ENCODE data around the gene UBE2K. TPM values are rescaled to one million over a fixed set of nuclear protein-coding genes. Genes with fewer than 3 reads are reported as not detected.
"Not testable (repeated sequence)": the region's sequence is repeated elsewhere in the genome, so short reads cannot be mapped to it uniquely, and the experiment has no call there.

The UBE2K gene
- total RNA-seq, 2 experiments from 2014 or later, result 69.5 to 77.1 TPM

DNA sequence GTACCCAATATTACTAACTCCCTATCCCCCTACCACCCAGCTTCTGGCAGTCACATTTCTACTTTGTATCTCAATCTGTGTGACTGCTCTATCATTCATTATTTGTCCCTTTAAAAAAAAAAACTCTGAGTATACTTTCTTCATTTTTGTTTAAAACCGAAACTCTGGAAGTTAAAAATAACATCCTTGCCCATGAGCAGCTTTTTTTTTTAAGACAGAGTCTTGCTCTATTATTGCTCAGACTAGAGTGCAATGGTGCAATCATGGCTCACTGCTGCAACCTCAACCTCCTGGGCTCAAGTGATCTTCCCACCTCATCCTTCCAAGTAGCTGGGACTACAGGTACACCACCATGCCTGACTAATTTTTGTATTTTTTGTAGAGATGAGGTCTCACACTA lies 15.8 kb downstream of the UBE2K start:
- H3K27ac Mint-ChIP-seq, result peak overlapping the region; percentile 1
- no peak for ATAC-seq
- no peak overlapping the region for H3K4me3 Mint-ChIP-seq
- ChIA-PET CTCF (interaction anchor here (0.6 to 0.8 kb wide), 2 partner anchors 15 to 135 kb away, joined by 3 read pairs; no protein-coding TSS in a partner anchor), POLR2A (no interaction called here)
- intact Hi-C loops (cut with micrococcal nuclease), result no loop called here
- peaks cover 32% of the 10 kb centered on the region for H3K36me3 Mint-ChIP-seq (ENCODE audit: low read depth)
- H3K9me3 Mint-ChIP-seq, result no peaks in the 10 kb centered on the region
- H3K27me3 Mint-ChIP-seq, result no peaks in the 10 kb centered on the region
- TF ChIP-seq, protein P1, sequence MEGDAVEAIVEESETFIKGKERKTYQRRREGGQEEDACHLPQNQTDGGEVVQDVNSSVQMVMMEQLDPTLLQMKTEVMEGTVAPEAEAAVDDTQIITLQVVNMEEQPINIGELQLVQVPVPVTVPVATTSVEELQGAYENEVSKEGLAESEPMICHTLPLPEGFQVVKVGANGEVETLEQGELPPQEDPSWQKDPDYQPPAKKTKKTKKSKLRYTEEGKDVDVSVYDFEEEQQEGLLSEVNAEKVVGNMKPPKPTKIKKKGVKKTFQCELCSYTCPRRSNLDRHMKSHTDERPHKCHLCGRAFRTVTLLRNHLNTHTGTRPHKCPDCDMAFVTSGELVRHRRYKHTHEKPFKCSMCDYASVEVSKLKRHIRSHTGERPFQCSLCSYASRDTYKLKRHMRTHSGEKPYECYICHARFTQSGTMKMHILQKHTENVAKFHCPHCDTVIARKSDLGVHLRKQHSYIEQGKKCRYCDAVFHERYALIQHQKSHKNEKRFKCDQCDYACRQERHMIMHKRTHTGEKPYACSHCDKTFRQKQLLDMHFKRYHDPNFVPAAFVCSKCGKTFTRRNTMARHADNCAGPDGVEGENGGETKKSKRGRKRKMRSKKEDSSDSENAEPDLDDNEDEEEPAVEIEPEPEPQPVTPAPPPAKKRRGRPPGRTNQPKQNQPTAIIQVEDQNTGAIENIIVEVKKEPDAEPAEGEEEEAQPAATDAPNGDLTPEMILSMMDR (IDR thresholded peaks at IDR 0.05), result no peak
- no peak for DNase-seq
- peaks cover 55% of the 10 kb centered on the region for H3K4me1 Mint-ChIP-seq (ENCODE audit: low read depth)

DNA sequence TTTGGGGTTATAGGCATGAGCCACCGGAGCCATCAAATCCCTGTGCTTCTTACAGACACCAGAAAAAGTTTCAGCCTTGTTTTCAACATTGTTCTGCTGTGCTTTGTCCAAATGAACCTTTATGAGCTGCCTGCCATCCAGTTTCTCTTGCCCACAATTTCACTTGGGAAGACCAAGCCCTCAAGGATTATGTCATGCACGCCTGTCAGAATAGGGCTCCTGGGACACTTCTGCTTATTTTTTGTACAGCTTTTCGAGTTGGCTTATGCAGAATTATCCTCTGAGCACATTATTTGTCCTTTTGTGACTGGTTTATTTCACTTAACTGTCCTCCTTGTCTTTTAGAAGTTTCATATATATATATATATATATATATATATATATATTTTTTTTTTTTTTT lies 16.2 kb downstream of the UBE2K start:
- ChIA-PET CTCF (interaction anchor here (0.8 kb wide), 1 partner anchor 134 kb away, joined by 3 read pairs; no protein-coding TSS in a partner anchor), POLR2A (no interaction called here)
- peaks cover 56% of the 10 kb centered on the region for H3K4me1 Mint-ChIP-seq (ENCODE audit: low read depth)
- peaks cover 36% of the 10 kb centered on the region for H3K36me3 Mint-ChIP-seq (ENCODE audit: low read depth)
- H3K4me3 Mint-ChIP-seq, result no peak overlapping the region
- DNase-seq (no peak), ATAC-seq (no peak)
- intact Hi-C loops (cut with micrococcal nuclease), result no loop called here
- no peaks in the 10 kb centered on the region for H3K9me3 Mint-ChIP-seq
- peak overlapping the region; percentile 1 for H3K27ac Mint-ChIP-seq
- no peaks in the 10 kb centered on the region for H3K27me3 Mint-ChIP-seq
- TF ChIP-seq, protein P1 (IDR thresholded peaks at IDR 0.05), result no peak

DNA sequence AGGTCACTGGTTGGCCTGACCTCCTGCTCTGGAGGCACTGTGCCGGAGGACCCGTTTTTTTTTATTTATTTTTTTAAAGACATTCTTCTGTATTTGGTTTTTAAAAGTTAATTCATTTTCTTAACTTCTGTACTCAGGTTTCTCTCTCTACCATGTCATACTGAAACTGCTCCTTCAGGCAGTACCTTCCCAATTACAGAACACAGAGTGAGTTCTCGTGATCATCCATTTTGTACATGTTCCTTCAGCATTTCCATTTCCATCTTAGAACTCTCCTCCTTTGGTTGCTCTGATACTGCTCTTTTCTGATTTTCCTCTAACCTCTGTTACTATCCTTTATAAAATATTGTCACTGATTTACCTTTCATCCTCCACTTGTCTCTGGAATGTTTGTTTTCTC lies 17.9 kb downstream of the UBE2K start:
- Mint-ChIP-seq H3K36me3 (ENCODE audit: low read depth) (peaks cover 36% of the 10 kb centered on the region), H3K27me3 (no peaks in the 10 kb centered on the region), H3K4me3 (no peak overlapping the region), H3K4me1 (ENCODE audit: low read depth) (peaks cover 59% of the 10 kb centered on the region), H3K9me3 (no peaks in the 10 kb centered on the region), H3K27ac (no peak overlapping the region)
- TF ChIP-seq, protein P1 (IDR thresholded peaks at IDR 0.05), result no peak
- ATAC-seq (no peak), DNase-seq (no peak)
- CTCF ChIA-PET, result interaction anchor here (0.6 kb wide), 1 partner anchor 26 kb away, joined by 3 read pairs; no protein-coding TSS in a partner anchor
- POLR2A ChIA-PET, result no interaction called here
- intact Hi-C loops (cut with micrococcal nuclease), result no loop called here

DNA sequence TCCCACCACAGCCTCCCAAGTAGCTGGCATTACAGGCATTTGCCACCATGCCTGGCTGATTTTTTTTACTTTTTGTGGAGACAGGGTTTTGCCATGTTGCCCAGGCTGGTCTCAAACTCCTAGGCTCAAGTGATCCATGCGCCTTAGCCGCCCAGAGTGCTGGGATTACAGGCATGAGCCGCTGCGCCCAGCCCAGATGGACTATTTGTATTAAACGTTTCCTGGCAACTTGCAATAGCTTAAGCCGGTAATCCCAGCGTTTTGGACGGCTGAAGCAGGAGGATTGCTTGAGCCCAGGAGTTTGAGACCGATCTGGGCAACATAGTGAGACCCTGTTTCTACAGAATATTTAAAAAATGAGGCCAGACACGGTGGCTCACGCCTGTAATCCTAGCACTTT lies 18.4 kb downstream of the UBE2K start:
- TF ChIP-seq, protein P1 (IDR thresholded peaks at IDR 0.05), result no peak
- CTCF ChIA-PET, result interaction anchor here (0.6 kb wide), 1 partner anchor 26 kb away, joined by 3 read pairs; no protein-coding TSS in a partner anchor
- intact Hi-C loops (cut with micrococcal nuclease), result no loop called here
- peaks cover 35% of the 10 kb centered on the region for H3K36me3 Mint-ChIP-seq (ENCODE audit: low read depth)
- no peaks in the 10 kb centered on the region for H3K9me3 Mint-ChIP-seq
- no peak overlapping the region for H3K27ac Mint-ChIP-seq
- ATAC-seq, result no peak
- POLR2A ChIA-PET, result no interaction called here
- no peak overlapping the region for H3K4me3 Mint-ChIP-seq
- no peak for DNase-seq
- no peaks in the 10 kb centered on the region for H3K27me3 Mint-ChIP-seq
- H3K4me1 Mint-ChIP-seq (ENCODE audit: low read depth), result peaks cover 61% of the 10 kb centered on the region

DNA sequence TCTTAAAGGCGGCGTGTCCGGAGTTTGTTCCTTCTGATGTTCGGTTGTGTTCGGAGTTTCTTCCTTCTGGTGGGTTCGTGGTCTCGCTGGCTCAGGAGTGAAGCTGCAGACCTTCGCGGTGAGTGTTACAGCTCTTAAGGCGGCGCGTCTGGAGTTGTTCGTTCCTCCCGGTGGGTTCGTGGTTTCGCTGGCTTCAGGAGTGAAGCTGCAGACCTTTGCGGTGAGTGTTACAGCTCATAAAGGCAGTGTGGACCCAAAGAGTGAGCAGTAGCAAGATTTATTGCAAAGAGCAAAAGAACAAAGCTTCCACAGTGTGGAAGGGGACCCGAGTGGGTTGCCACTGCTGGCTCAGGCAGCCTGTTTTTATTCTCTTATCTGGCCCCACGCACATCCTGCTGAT lies 19.8 kb downstream of the UBE2K start:
- Mint-ChIP-seq H3K36me3 (ENCODE audit: low read depth) (peaks cover 28% of the 10 kb centered on the region), H3K4me3 (peak overlapping the region; percentile 61), H3K4me1 (ENCODE audit: low read depth) (peaks cover 56% of the 10 kb centered on the region), H3K27ac (peak overlapping the region; percentile 83)
- intact Hi-C loops (cut with micrococcal nuclease); ATAC-seq; POLR2A ChIA-PET; H3K9me3 Mint-ChIP-seq; H3K27me3 Mint-ChIP-seq: not testable (repeated sequence)
- peak; percentile 33 for DNase-seq
- CTCF ChIA-PET, result interaction anchor here (1.2 to 2.1 kb wide), 3 partner anchors 14 to 260 kb away, joined by 4 to 6 read pairs (median 5); no protein-coding TSS in a partner anchor
